ENCODE measurements around the gene WBP1. TPM values are rescaled to one million over a fixed set of nuclear protein-coding genes. Genes with fewer than 3 reads are reported as not detected.
A peak's percentile ranks its signal among the peaks of the same experiment; 100 is the strongest.
"Not testable (repeated sequence)": the region's sequence is repeated elsewhere in the genome, so short reads cannot be mapped to it uniquely, and the experiment has no call there.

Gene WBP1
- total RNA-seq, 1 donor from 2014 or later = 38.2 TPM

DNA sequence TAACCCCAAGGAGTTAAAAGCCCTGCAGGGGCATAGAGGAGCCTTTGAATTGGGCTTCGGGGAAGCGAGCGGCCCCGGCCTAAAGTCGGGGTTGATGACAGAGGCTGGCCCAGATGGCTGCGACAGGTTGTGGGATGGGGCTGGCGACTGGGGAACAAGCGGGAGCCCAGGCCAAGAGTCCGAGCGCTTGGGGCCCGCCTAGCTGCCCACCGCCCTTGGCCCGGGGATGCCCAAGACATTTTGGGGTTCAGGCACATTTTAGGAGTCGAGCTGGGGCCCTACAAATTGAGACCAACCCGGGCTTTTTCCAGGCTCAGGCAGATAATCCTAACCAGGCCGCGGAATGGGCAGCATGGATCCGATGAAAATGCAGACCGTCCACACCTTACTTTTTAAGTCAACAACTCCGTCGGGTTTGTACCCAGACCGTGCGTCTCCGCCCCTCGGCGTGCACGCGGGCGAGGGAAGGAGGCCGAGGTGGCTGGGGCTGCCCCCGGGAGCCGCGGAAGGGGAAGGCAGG, 17.0 kb upstream of the WBP1 start:
- Histone ChIP-seq H3F3A (ENCODE audit: low read depth) (peaks cover 39% of the 10 kb centered on the region), H3K4me2 (peak overlapping the region; percentile 98), H3K9ac (peak overlapping the region; percentile 36), H3K27me3 (peaks cover 22% of the 10 kb centered on the region), H3K79me2 (ENCODE audit: low read depth) (peaks cover 36% of the 10 kb centered on the region), H3K9me3 (ENCODE audit: low read depth) (no peaks in the 10 kb centered on the region), H3K4me3 (peak overlapping the region; percentile 77), H3K27ac (peak overlapping the region; percentile 98), H3K4me1 (peaks cover 18% of the 10 kb centered on the region), H4K20me1 (ENCODE audit: low read depth) (peaks cover 18% of the 10 kb centered on the region), H3K36me3 (no peaks in the 10 kb centered on the region), H2AFZ (replicated peaks) (peak overlapping the region; percentile 92)
- H3K36me3 Mint-ChIP-seq = peaks cover 4% of the 10 kb centered on the region
- H3K27ac Mint-ChIP-seq = no peak overlapping the region
- H3K4me1 Mint-ChIP-seq = peaks cover 36% of the 10 kb centered on the region
- peak; percentile 70 for DNase-seq (ENCODE audit: low spot score)
- TF ChIP-seq EZH2 (IDR thresholded peaks at IDR 0.05) = peak; percentile 27
- TF ChIP-seq, protein P1, sequence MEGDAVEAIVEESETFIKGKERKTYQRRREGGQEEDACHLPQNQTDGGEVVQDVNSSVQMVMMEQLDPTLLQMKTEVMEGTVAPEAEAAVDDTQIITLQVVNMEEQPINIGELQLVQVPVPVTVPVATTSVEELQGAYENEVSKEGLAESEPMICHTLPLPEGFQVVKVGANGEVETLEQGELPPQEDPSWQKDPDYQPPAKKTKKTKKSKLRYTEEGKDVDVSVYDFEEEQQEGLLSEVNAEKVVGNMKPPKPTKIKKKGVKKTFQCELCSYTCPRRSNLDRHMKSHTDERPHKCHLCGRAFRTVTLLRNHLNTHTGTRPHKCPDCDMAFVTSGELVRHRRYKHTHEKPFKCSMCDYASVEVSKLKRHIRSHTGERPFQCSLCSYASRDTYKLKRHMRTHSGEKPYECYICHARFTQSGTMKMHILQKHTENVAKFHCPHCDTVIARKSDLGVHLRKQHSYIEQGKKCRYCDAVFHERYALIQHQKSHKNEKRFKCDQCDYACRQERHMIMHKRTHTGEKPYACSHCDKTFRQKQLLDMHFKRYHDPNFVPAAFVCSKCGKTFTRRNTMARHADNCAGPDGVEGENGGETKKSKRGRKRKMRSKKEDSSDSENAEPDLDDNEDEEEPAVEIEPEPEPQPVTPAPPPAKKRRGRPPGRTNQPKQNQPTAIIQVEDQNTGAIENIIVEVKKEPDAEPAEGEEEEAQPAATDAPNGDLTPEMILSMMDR (IDR thresholded peaks at IDR 0.05) = no peak
- H3K4me3 Mint-ChIP-seq = peak overlapping the region; percentile 92
- H3K27me3 Mint-ChIP-seq (ENCODE audit: insufficient read depth, low read depth) = peaks cover 30% of the 10 kb centered on the region
- no peaks in the 10 kb centered on the region for H3K9me3 Mint-ChIP-seq

GRCh38 chr2:74441690-74442482, 16.4 kb upstream of the WBP1 start, which contains the start of gene RTKN:
Gene RTKN (minus strand): TSS chr2:74441937. CDS start chr2:74441816, 121 bp downstream.
- H3K4me1 Mint-ChIP-seq = peaks cover 36% of the 10 kb centered on the region
- Histone ChIP-seq H2AFZ (replicated peaks) (peak within 1 kb of the TSS; percentile 92), H4K20me1 (ENCODE audit: low read depth) (peaks cover 17% of the 10 kb centered on the region), H3K79me2 (ENCODE audit: low read depth) (peaks cover 31% of the 10 kb centered on the region), H3K9me3 (ENCODE audit: low read depth) (no peaks in the 10 kb centered on the region), H3K36me3 (no peaks in the 10 kb centered on the region), H3K4me3 (peak within 1 kb of the TSS; percentile 77), H3F3A (ENCODE audit: low read depth) (peaks cover 39% of the 10 kb centered on the region), H3K27me3 (peaks cover 22% of the 10 kb centered on the region), H3K4me2 (peak within 1 kb of the TSS; percentile 98), H3K27ac (peak within 1 kb of the TSS; percentile 98), H3K9ac (peak within 1 kb of the TSS; percentile 36), H3K4me1 (peaks cover 18% of the 10 kb centered on the region)
- no peaks in the 10 kb centered on the region for H3K9me3 Mint-ChIP-seq
- peaks cover 29% of the 10 kb centered on the region for H3K27me3 Mint-ChIP-seq (ENCODE audit: insufficient read depth, low read depth)
- peak within 1 kb of the TSS; percentile 92 for H3K4me3 Mint-ChIP-seq
- TF ChIP-seq EZH2phosphoT487 (IDR thresholded peaks at IDR 0.05) (peak; percentile 25), EZH2 (IDR thresholded peaks at IDR 0.05) (peak; percentile 50)
- TF ChIP-seq, protein P1 (IDR thresholded peaks at IDR 0.05) = peak; percentile 17
- peaks cover 4% of the 10 kb centered on the region for H3K36me3 Mint-ChIP-seq
- peak; percentile 84 for DNase-seq (ENCODE audit: low spot score)
- peak within 1 kb of the TSS; percentile 83 for H3K27ac Mint-ChIP-seq

DNA sequence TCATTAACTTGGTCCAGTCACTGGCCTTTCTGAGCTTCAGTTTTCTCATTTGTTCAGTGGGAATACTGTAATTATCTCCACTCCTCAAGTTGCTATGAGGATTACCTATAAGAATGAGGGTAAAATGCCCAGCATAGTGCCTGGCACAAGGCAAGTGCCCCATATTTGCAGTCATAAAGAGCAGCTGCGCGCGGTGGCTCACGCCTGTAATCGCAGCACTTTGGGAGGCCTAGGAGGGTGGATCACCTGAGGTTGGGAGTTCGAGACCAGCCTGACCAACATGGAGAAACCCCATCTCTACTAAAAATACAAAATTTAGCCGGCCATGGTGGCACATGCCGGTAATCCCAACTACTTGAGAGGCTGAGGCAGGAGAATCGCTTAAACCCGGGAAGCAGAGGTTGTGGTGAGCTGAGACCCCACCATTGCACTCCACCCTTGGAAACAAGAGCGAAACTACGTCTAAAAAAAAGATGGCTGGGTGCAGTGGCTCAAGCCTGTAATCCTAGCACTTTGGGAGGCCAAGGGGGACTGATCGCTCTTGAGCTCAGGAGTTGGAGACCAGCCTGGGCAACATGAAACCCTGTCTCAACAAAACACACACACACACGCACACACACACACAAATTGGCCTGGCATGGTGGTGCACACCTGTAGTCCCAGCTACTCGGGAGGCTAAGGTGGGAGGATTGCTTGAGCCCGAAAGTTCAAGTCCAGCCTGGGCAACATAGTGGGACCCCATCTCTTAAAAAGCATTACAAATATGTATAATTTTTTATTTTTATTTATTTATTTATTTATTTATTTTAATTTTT, 15.5 kb upstream of the WBP1 start:
- TF ChIP-seq, protein P1 (IDR thresholded peaks at IDR 0.05) = peak; percentile 1
- Mint-ChIP-seq H3K27me3 (ENCODE audit: insufficient read depth, low read depth) (peaks cover 24% of the 10 kb centered on the region), H3K4me1 (peaks cover 29% of the 10 kb centered on the region), H3K4me3 (peak overlapping the region; percentile 92)
- Histone ChIP-seq H3K27me3 (peaks cover 22% of the 10 kb centered on the region), H3F3A (ENCODE audit: low read depth) (peaks cover 39% of the 10 kb centered on the region), H3K4me1 (peaks cover 18% of the 10 kb centered on the region), H3K4me3 (peak overlapping the region; percentile 77), H2AFZ (replicated peaks) (peak overlapping the region; percentile 92), H3K4me2 (peak overlapping the region; percentile 98), H3K79me2 (ENCODE audit: low read depth) (peaks cover 23% of the 10 kb centered on the region), H4K20me1 (ENCODE audit: low read depth) (peaks cover 14% of the 10 kb centered on the region)
- not testable (repeated sequence) for H3K36me3 Mint-ChIP-seq; H3K9ac ChIP-seq; DNase-seq (ENCODE audit: low spot score); H3K9me3 ChIP-seq (ENCODE audit: low read depth); H3K27ac Mint-ChIP-seq; H3K36me3 ChIP-seq; H3K27ac ChIP-seq; H3K9me3 Mint-ChIP-seq
